Effector memory CD8-positive, alpha-beta T cell (primary cell): ENCODE measurements around the gene MYL10.

Experiments
- ATAC-seq: fragments of 150-1000 bp; cut with Tn5 transposase; replicated peaks from 2 replicates; pipeline ENCODE4 v1.10.0; 2021; ENCODE audit warnings: mild to moderate bottlenecking, moderate library complexity
- DNase-seq, 3 experiments: peaks; one replicate each; pipeline ENCODE4 v3.0.0; 2021
- H3K27ac Mint-ChIP-seq, 2 donors: one replicate each; pipeline ENCODE4 v1.8.0; 2022; ENCODE audit warnings: mild to moderate bottlenecking in 2 of 2, mixed read lengths in 2 of 2, moderate library complexity in 2 of 2
- H3K27me3 Mint-ChIP-seq, 2 donors: one replicate each; pipeline ENCODE4 v1.8.0; 2022; ENCODE audit warnings: mixed read lengths in 2 of 2
- H3K36me3 Mint-ChIP-seq: one replicate; pipeline ENCODE4 v1.8.0; 2022; ENCODE audit warnings: mild to moderate bottlenecking, moderate library complexity, mixed read lengths; ENCODE audit not compliant: insufficient read depth
- H3K4me1 Mint-ChIP-seq, 2 donors: one replicate each; pipeline ENCODE4 v1.8.0; 2022; ENCODE audit warnings: low read depth in 2 of 2, mixed read lengths in 2 of 2
- H3K4me3 Mint-ChIP-seq, 2 donors: one replicate each; pipeline ENCODE4 v1.8.0; 2022; ENCODE audit warnings: mild to moderate bottlenecking in 2 of 2, mixed read lengths in 2 of 2, moderate library complexity in 2 of 2
- H3K9me3 Mint-ChIP-seq, 2 donors: one replicate each; pipeline ENCODE4 v1.8.0; 2022; ENCODE audit warnings: mixed read lengths in 2 of 2

Gene MYL10

GRCh38 chr7:101578552-101578951, 50.5 kb downstream of the MYL10 start:
- Mint-ChIP-seq H3K4me1 (no peaks in the 10 kb centered on the region), H3K36me3 (no peaks in the 10 kb centered on the region), H3K4me3 (no peak overlapping the region), H3K27me3 (peaks cover 56 to 72% of the 10 kb centered on the region in 2 donors), H3K9me3 (no peaks in the 10 kb centered on the region), H3K27ac (no peak overlapping the region)
- ATAC-seq (no peak), DNase-seq (no peak)

- H3K4me3 Mint-ChIP-seq, result no peak overlapping the region
- no peaks in the 10 kb centered on the region for H3K4me1 Mint-ChIP-seq
- H3K27me3 Mint-ChIP-seq, result peaks cover 48 to 60% of the 10 kb centered on the region in 2 donors
- H3K36me3 Mint-ChIP-seq, result peaks cover 3% of the 10 kb centered on the region
- DNase-seq (no peak), ATAC-seq (no peak)
- H3K9me3 Mint-ChIP-seq, result no peaks in the 10 kb centered on the region
- no peak overlapping the region for H3K27ac Mint-ChIP-seq
Measured at GRCh38 chr7:101576998-101577397, 52.1 kb downstream of the MYL10 start.

GRCh38 chr7:101575721-101576120, 53.4 kb downstream of the MYL10 start:
- peaks cover 3% of the 10 kb centered on the region for H3K36me3 Mint-ChIP-seq
- H3K27me3 Mint-ChIP-seq, result peaks cover 36 to 47% of the 10 kb centered on the region in 2 donors
- ATAC-seq, result no peak
- H3K9me3 Mint-ChIP-seq, result no peaks in the 10 kb centered on the region
- H3K4me3 Mint-ChIP-seq, result no peak overlapping the region
- H3K4me1 Mint-ChIP-seq, result no peaks in the 10 kb centered on the region
- no peak overlapping the region for H3K27ac Mint-ChIP-seq
- no peak for DNase-seq

- ATAC-seq, result no peak
- no peak overlapping the region for H3K27ac Mint-ChIP-seq
- H3K9me3 Mint-ChIP-seq, result no peaks in the 10 kb centered on the region
- DNase-seq, result no peak
- H3K4me1 Mint-ChIP-seq, result no peaks in the 10 kb centered on the region
- peaks cover 30 to 41% of the 10 kb centered on the region in 2 donors for H3K27me3 Mint-ChIP-seq
- no peak overlapping the region for H3K4me3 Mint-ChIP-seq
- peaks cover 3% of the 10 kb centered on the region for H3K36me3 Mint-ChIP-seq
Measured at GRCh38 chr7:101575168-101575567, 53.9 kb downstream of the MYL10 start.

- peaks cover 23 to 39% of the 10 kb centered on the region in 2 donors for H3K27me3 Mint-ChIP-seq
- H3K27ac Mint-ChIP-seq, result no peak overlapping the region
- no peaks in the 10 kb centered on the region for H3K4me1 Mint-ChIP-seq
- no peak overlapping the region for H3K4me3 Mint-ChIP-seq
- no peak for DNase-seq
- no peak for ATAC-seq
- peaks cover 3% of the 10 kb centered on the region for H3K36me3 Mint-ChIP-seq
- no peaks in the 10 kb centered on the region for H3K9me3 Mint-ChIP-seq
Measured at GRCh38 chr7:101572156-101572555, 56.9 kb downstream of the MYL10 start.

- no peaks in the 10 kb centered on the region for H3K36me3 Mint-ChIP-seq
- no peaks in the 10 kb centered on the region for H3K9me3 Mint-ChIP-seq
- peaks cover 12 to 29% of the 10 kb centered on the region in 2 donors for H3K27me3 Mint-ChIP-seq
- H3K4me1 Mint-ChIP-seq, result peaks cover 0 to 4% of the 10 kb centered on the region in 2 donors
- no peak overlapping the region for H3K4me3 Mint-ChIP-seq
- DNase-seq (no peak), ATAC-seq (no peak)
- no peak overlapping the region for H3K27ac Mint-ChIP-seq
Measured at GRCh38 chr7:101567230-101567629, 61.9 kb downstream of the MYL10 start.

GRCh38 chr7:101565601-101566209, 63.4 kb downstream of the MYL10 start:
- Mint-ChIP-seq H3K27ac (no peak overlapping the region), H3K4me1 (peaks cover 0 to 4% of the 10 kb centered on the region in 2 donors), H3K9me3 (no peaks in the 10 kb centered on the region), H3K4me3 (no peak overlapping the region), H3K27me3 (peaks cover 19 to 38% of the 10 kb centered on the region in 2 donors), H3K36me3 (no peaks in the 10 kb centered on the region)
- ATAC-seq (no peak), DNase-seq (no peak)

- DNase-seq (no peak), ATAC-seq (no peak)
- H3K4me3 Mint-ChIP-seq, result no peak overlapping the region
- H3K4me1 Mint-ChIP-seq, result peaks cover 0 to 4% of the 10 kb centered on the region in 2 donors
- H3K27ac Mint-ChIP-seq, result no peak overlapping the region
- H3K27me3 Mint-ChIP-seq, result peaks cover 27 to 47% of the 10 kb centered on the region in 2 donors
- H3K9me3 Mint-ChIP-seq, result no peaks in the 10 kb centered on the region
- no peaks in the 10 kb centered on the region for H3K36me3 Mint-ChIP-seq
Measured at GRCh38 chr7:101564778-101565211, 64.3 kb downstream of the MYL10 start.

- ATAC-seq (no peak), DNase-seq (no peak)
- Mint-ChIP-seq H3K4me1 (peaks cover 0 to 4% of the 10 kb centered on the region in 2 donors), H3K27me3 (peaks cover 27 to 52% of the 10 kb centered on the region in 2 donors), H3K4me3 (no peak overlapping the region), H3K27ac (no peak overlapping the region), H3K36me3 (no peaks in the 10 kb centered on the region), H3K9me3 (no peaks in the 10 kb centered on the region)
Measured at GRCh38 chr7:101563943-101564777, 64.9 kb downstream of the MYL10 start.
